SK-N-SH treated with all-trans-retinoic acid at 6 μM for 48 hours (cell line): ENCODE measurements around the gene LGSN.

Experiments used
- ESRRG ChIP-seq: fragments of 250-450 bp; sonication (Bioruptor Pico); IDR thresholded peaks from 2 replicates; pipeline ENCODE4 v1.6.1; 2021; ENCODE audit warnings: mild to moderate bottlenecking
- GLIS3 ChIP-seq: fragments of 250-450 bp; sonication (Bioruptor Pico); IDR thresholded peaks from 2 replicates; pipeline ENCODE4 v1.5.0; 2020; ENCODE audit warnings: mild to moderate bottlenecking, moderate library complexity
- PATZ1 ChIP-seq: fragments of 250-450 bp; sonication (Bioruptor Pico); IDR thresholded peaks from 2 replicates; pipeline ENCODE4 v1.8.0; 2020; ENCODE audit warnings: mild to moderate bottlenecking, moderate library complexity, borderline replicate concordance
- POU6F1 ChIP-seq: fragments of 250-450 bp; sonication (Bioruptor Pico); IDR thresholded peaks from 2 replicates; pipeline ENCODE4 v1.8.0; 2021; ENCODE audit warnings: low read depth, mild to moderate bottlenecking, moderate library complexity, borderline replicate concordance
- SNAI2 ChIP-seq: fragments of 250-450 bp; sonication (Bioruptor Pico); IDR thresholded peaks from 2 replicates; pipeline ENCODE4 v1.5.0; 2020; ENCODE audit warnings: mild to moderate bottlenecking, moderate library complexity
- TOX ChIP-seq: fragments of 250-450 bp; sonication (Bioruptor Pico); IDR thresholded peaks from 2 replicates; pipeline ENCODE4 v1.8.0; 2021; ENCODE audit warnings: mild to moderate bottlenecking, moderate library complexity, borderline replicate concordance
- ZC3H10 ChIP-seq: fragments of 250-450 bp; sonication (Bioruptor Pico); IDR thresholded peaks from 2 replicates; pipeline ENCODE4 v1.5.1; 2021; ENCODE audit warnings: mild to moderate bottlenecking, moderate library complexity
- ZFP30 ChIP-seq: fragments of 450-650 bp; formaldehyde crosslinking; IDR thresholded peaks from 2 replicates; pipeline ENCODE4 v1.5.0; 2022; ENCODE audit warnings: mild to moderate bottlenecking, moderate library complexity
- ZNF565 ChIP-seq: fragments of 450-650 bp; formaldehyde crosslinking; conservative IDR thresholded peaks from 2 replicates; pipeline ENCODE4 v1.5.0; 2020; ENCODE audit warnings: low read depth, mild to moderate bottlenecking, moderate library complexity
- ZNF70 ChIP-seq: fragments of 450-650 bp; formaldehyde crosslinking; IDR thresholded peaks from 2 replicates; pipeline ENCODE4 v1.5.0; 2020; ENCODE audit warnings: mild to moderate bottlenecking, moderate library complexity
- ZNF8 ChIP-seq: fragments of 450-650 bp; formaldehyde crosslinking; IDR thresholded peaks from 2 replicates; pipeline ENCODE4 v1.5.0; 2020; ENCODE audit warnings: mild to moderate bottlenecking, moderate library complexity

- TF ChIP-seq ZC3H10 (no peak), PATZ1 (no peak), ZFP30 (CRISPR knock-in tag) (no peak), GLIS3 (CRISPR knock-in tag) (no peak), ESRRG (no peak), ZNF8 (no peak), ZNF70 (CRISPR knock-in tag) (no peak), ZNF565 (CRISPR knock-in tag) (no peak), SNAI2 (CRISPR knock-in tag) (no peak), POU6F1 (CRISPR knock-in tag) (no peak), TOX (CRISPR knock-in tag) (no peak)
Observed at GRCh38 chr6:63368347-63368746, 48.6 kb upstream of the LGSN start.
